CD14-positive monocyte (primary cell): ENCODE data around the gene THBS1. TPM values are rescaled to one million over a fixed set of nuclear protein-coding genes. Genes with fewer than 3 reads are reported as not detected.

Experiments used
- DNase-seq, 3 donors: peaks; one replicate each; pipeline ENCODE4 v3.0.0-alpha.2; 2011 to 2022
- H2AFZ ChIP-seq: 2 replicates; pipeline ENCODE4 v1.6.0; 2012; ENCODE audit warnings: mild to moderate bottlenecking, low read depth, low read length, inconsistent platforms; ENCODE audit not compliant: insufficient read depth, poor library complexity, severe bottlenecking
- H3K27ac ChIP-seq, 2 donors: 1 replicate in 1 of 2; 2 replicates in 1 of 2; pipeline ENCODE4 v1.5.1; 2012 to 2013; ENCODE audit warnings: low read length in 2 of 2, control low read depth in 1 of 2, inconsistent platforms in 1 of 2, low read depth in 1 of 2, mild to moderate bottlenecking in 1 of 2
- H3K27me3 ChIP-seq, 2 donors: one replicate each; pipeline versions ENCODE4 v1.6.0 to v1.6.1; 2011 to 2013; ENCODE audit warnings: low read length in 2 of 2; ENCODE audit not compliant: control insufficient read depth in 2 of 2, insufficient read depth in 2 of 2
- H3K36me3 ChIP-seq, 2 donors: replicated peaks in 1 of 2; 1 replicate in 1 of 2; 2 replicates in 1 of 2; pipeline versions ENCODE4 v1.5.1 to v1.6.1; 2012 to 2013; ENCODE audit warnings: low read length in 2 of 2, control low read depth in 1 of 2, inconsistent platforms in 1 of 2, mild to moderate bottlenecking in 1 of 2; ENCODE audit not compliant: insufficient read depth in 2 of 2, control insufficient read depth in 1 of 2
- H3K4me1 ChIP-seq, 2 donors: 1 replicate in 1 of 2; 2 replicates in 1 of 2; pipeline versions ENCODE4 v1.5.1 to v1.6.1; 2012 to 2013; ENCODE audit warnings: low read length in 2 of 2, control low read depth in 1 of 2, inconsistent platforms in 1 of 2, mild to moderate bottlenecking in 1 of 2, moderate library complexity in 1 of 2; ENCODE audit not compliant: insufficient read depth in 2 of 2, control insufficient read depth in 1 of 2
- H3K4me2 ChIP-seq: replicated peaks from 2 replicates; pipeline ENCODE3; 2012; ENCODE audit warnings: low read length, moderate library complexity, mild to moderate bottlenecking; ENCODE audit not compliant: poor library complexity, severe bottlenecking; ENCODE audit errors: extremely low read depth
- H3K4me3 ChIP-seq, 3 experiments: fragments of 200-600 bp in 1 of 3; sonication (generic) in 1 of 3; replicated peaks in 1 of 3; 1 replicate in 2 of 3; 2 replicates in 1 of 3; pipeline ENCODE4 v1.5.1; 2011 to 2013; ENCODE audit warnings: low read length in 3 of 3, mild to moderate bottlenecking in 3 of 3, control low read depth in 2 of 3, low read depth in 2 of 3, inconsistent platforms in 1 of 3, moderate library complexity in 1 of 3
- H3K79me2 ChIP-seq: 2 replicates; pipeline ENCODE4 v1.6.0; 2012; ENCODE audit warnings: mild to moderate bottlenecking, control low read depth, inconsistent platforms, low read length, moderate library complexity; ENCODE audit not compliant: insufficient read depth
- H3K9ac ChIP-seq: 2 replicates; pipeline ENCODE4 v1.6.0; 2017; ENCODE audit warnings: low read length, mild to moderate bottlenecking; ENCODE audit not compliant: insufficient read depth, poor library complexity, severe bottlenecking
- H3K9me3 ChIP-seq, 2 donors: replicated peaks in 1 of 2; 1 replicate in 1 of 2; 2 replicates in 1 of 2; pipeline versions ENCODE4 v1.5.1 to v1.6.1; 2012 to 2013; ENCODE audit warnings: low read length in 2 of 2, control low read depth in 1 of 2; ENCODE audit not compliant: control insufficient read depth in 1 of 2, insufficient read depth in 1 of 2
- H4K20me1 ChIP-seq: 2 replicates; pipeline ENCODE4 v1.6.0; 2012; ENCODE audit warnings: mild to moderate bottlenecking, low read length, control low read depth, moderate library complexity; ENCODE audit not compliant: insufficient read depth
- H3K27ac Mint-ChIP-seq, 7 donors: one replicate each; pipeline ENCODE4 v1.8.0; 2020; ENCODE audit warnings: mild to moderate bottlenecking in 7 of 7, mixed read lengths in 7 of 7, moderate library complexity in 6 of 7, inconsistent platforms in 2 of 7
- H3K27me3 Mint-ChIP-seq, 3 donors: one replicate each; pipeline ENCODE4 v1.8.0; 2021 to 2022; ENCODE audit warnings: low read depth in 3 of 3, mild to moderate bottlenecking in 3 of 3, mixed read lengths in 3 of 3, moderate library complexity in 3 of 3, inconsistent platforms in 1 of 3
- H3K36me3 Mint-ChIP-seq, 2 donors: one replicate each; pipeline ENCODE4 v1.8.0; 2020; ENCODE audit warnings: mixed read lengths in 2 of 2, inconsistent platforms in 1 of 2, mild to moderate bottlenecking in 1 of 2
- H3K4me1 Mint-ChIP-seq: one replicate; pipeline ENCODE4 v1.8.0; 2020; ENCODE audit warnings: mild to moderate bottlenecking, mixed read lengths
- H3K4me3 Mint-ChIP-seq, 2 donors: one replicate each; pipeline ENCODE4 v1.8.0; 2020; ENCODE audit warnings: mild to moderate bottlenecking in 2 of 2, mixed read lengths in 2 of 2, moderate library complexity in 1 of 2
- H3K9me3 Mint-ChIP-seq, 7 donors: one replicate each; pipeline ENCODE4 v1.8.0; 2020 to 2022; ENCODE audit warnings: mixed read lengths in 7 of 7, mild to moderate bottlenecking in 6 of 7, moderate library complexity in 6 of 7, inconsistent platforms in 2 of 7
- WGBS: methylation state at CpG from one replicate; pipeline ENCODE4 v1.1.5; 2013; ENCODE audit warnings: missing lambda C conversion rate; ENCODE audit not compliant: insufficient coverage; 5-methylcytosine and 5-hydroxymethylcytosine counted together
- intact Hi-C, 2 donors: fragments of 100-400 bp; cut with micrococcal nuclease; formaldehyde crosslinking; loops; one replicate each; pipeline versions ENCODE4 v1.15.0 to v1.15.1; 2023
- polyA plus RNA-seq, 3 donors: library from polyadenylated mRNA; depleted of rRNA in 1 of 3; unstranded in 2 of 3; stranded (reverse) in 1 of 3; fragments of 300-500 nt in 2 of 3; fragments of >200 nt in 1 of 3; fragmentation: Illumina TruSeq in 2 of 3; gene quantifications; 1 replicate in 2 of 3; 2 replicates in 1 of 3; pipeline ENCODE4 v1.2.3, GENCODE V29; 2012 to 2021
- TF ChIP-seq, protein P1 (sequence below): fragments of 200-600 bp; IDR thresholded peaks from one replicate; pipeline ENCODE4 v1.8.0; 2022; ENCODE audit warnings: antibody characterized with exemption, mild to moderate bottlenecking

THBS1 gene
- polyA plus RNA-seq, 3 donors: 0.52 to 151 (median 55.4) TPM

DNA sequence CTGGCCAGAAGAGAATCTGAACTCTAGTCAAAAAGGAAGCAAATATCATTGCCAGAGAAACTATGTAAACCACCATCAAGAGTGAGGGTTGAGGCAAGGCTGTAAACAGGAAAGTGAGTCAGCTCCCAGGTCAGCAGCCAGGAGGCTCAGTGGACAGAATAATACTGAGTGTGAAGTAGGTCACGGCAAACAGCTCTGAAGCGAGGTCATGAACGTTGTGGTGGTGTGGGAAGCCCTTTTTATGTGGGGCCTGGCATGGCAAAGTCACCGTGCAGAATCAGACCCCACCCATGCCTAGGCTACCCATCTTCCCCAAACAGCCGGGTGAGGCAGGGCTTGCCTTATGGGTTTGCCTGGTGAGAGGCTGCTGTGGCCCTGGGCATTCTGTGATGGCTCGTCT, 43.9 kb downstream of the THBS1 start:
- no peak overlapping the region for H3K4me3 Mint-ChIP-seq

DNA sequence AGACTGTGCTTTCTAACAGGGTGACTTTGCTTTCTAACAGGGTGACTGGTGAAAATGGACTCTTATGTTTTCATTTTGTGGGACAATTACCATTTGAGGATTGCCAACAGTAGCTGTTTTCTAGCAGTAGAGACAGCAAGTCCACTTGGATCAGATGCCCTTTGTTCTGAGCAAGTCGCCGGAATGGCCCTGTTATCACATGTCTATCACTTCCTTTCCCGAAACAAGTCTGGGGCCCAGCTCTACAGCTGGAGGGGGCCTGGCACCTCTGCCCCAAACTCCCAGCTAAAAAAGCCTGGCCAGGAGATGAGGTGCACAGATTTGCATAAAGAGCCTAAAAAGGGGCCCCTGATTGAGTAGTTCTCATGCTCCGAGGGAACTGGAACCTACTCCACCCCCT, 44.6 kb downstream of the THBS1 start:
- H3K36me3 Mint-ChIP-seq: no peaks in the 10 kb centered on the region
- H3K4me3 Mint-ChIP-seq: no peak overlapping the region
- H3K4me3 ChIP-seq: no peak overlapping the region
- H4K20me1 ChIP-seq: no peaks in the 10 kb centered on the region
- no peaks in the 10 kb centered on the region for H3K79me2 ChIP-seq
- H3K4me1 Mint-ChIP-seq: peaks cover 23% of the 10 kb centered on the region
- H3K36me3 ChIP-seq: no peaks in the 10 kb centered on the region
- intact Hi-C loops: no loop called here
- 100% methylated on average over 1 of the region's 4 CpGs for WGBS
- no peak overlapping the region for H2AFZ ChIP-seq
- peak overlapping the region in 2 of 7 donors; percentile 25 to 79 for H3K27ac Mint-ChIP-seq
- no peak overlapping the region for H3K27ac ChIP-seq
- H3K9me3 ChIP-seq: no peaks in the 10 kb centered on the region
- TF ChIP-seq, protein P1, sequence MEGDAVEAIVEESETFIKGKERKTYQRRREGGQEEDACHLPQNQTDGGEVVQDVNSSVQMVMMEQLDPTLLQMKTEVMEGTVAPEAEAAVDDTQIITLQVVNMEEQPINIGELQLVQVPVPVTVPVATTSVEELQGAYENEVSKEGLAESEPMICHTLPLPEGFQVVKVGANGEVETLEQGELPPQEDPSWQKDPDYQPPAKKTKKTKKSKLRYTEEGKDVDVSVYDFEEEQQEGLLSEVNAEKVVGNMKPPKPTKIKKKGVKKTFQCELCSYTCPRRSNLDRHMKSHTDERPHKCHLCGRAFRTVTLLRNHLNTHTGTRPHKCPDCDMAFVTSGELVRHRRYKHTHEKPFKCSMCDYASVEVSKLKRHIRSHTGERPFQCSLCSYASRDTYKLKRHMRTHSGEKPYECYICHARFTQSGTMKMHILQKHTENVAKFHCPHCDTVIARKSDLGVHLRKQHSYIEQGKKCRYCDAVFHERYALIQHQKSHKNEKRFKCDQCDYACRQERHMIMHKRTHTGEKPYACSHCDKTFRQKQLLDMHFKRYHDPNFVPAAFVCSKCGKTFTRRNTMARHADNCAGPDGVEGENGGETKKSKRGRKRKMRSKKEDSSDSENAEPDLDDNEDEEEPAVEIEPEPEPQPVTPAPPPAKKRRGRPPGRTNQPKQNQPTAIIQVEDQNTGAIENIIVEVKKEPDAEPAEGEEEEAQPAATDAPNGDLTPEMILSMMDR: no peak
- H3K27me3 ChIP-seq: no peaks in the 10 kb centered on the region
- H3K27me3 Mint-ChIP-seq: peaks cover 0 to 1% (median 0%) of the 10 kb centered on the region in 3 donors
- H3K9ac ChIP-seq: no peak overlapping the region
- no peak for DNase-seq
- H3K4me2 ChIP-seq: no peak overlapping the region
- peaks cover 3 to 14% of the 10 kb centered on the region in 2 donors for H3K4me1 ChIP-seq
- peaks cover 0 to 12% (median 2%) of the 10 kb centered on the region in 7 donors for H3K9me3 Mint-ChIP-seq

More for the DNA sequence above, 43.9 kb downstream of the THBS1 start:
- TF ChIP-seq, protein P1: no peak
- Histone ChIP-seq H3K27ac (no peak overlapping the region), H4K20me1 (no peaks in the 10 kb centered on the region), H3K36me3 (no peaks in the 10 kb centered on the region), H3K4me3 (no peak overlapping the region), H3K79me2 (no peaks in the 10 kb centered on the region), H3K4me2 (no peak overlapping the region), H3K4me1 (peaks cover 3 to 14% of the 10 kb centered on the region in 2 donors), H3K9ac (no peak overlapping the region), H3K27me3 (no peaks in the 10 kb centered on the region), H3K9me3 (no peaks in the 10 kb centered on the region), H2AFZ (peak overlapping the region; percentile 4)
- WGBS: 58% methylated on average over 2 of the region's 6 CpGs
- Mint-ChIP-seq H3K27me3 (peaks cover 0 to 1% (median 0%) of the 10 kb centered on the region in 3 donors), H3K27ac (peak overlapping the region in 4 of 7 donors; percentile 46 to 85 (median 76)), H3K9me3 (peaks cover 0 to 12% (median 2%) of the 10 kb centered on the region in 7 donors), H3K36me3 (no peaks in the 10 kb centered on the region), H3K4me1 (peaks cover 23% of the 10 kb centered on the region)
- peak; percentile 10 to 28 (median 12) for DNase-seq
- intact Hi-C loops: no loop called here
